Keratinocyte (primary cell): Measurements from ENCODE around the gene CBX2. TPM values are rescaled to one million over a fixed set of nuclear protein-coding genes. Genes with fewer than 3 reads are reported as not detected.

Experiments
- DNase-seq: peaks from one replicate; pipeline ENCODE4 v3.0.0-alpha.2; 2011; ENCODE audit warnings: low read depth, missing footprints, low spot score
- FAIRE-seq: peaks from 2 replicates; lab custom pipeline; 2011; peaks lifted over from hg19 to GRCh38; lab: Jason Lieb, UNC
- H2AFZ ChIP-seq: 2 replicates; pipeline ENCODE4 v1.6.0; 2012; ENCODE audit warnings: low read length, control low read depth, inconsistent platforms; ENCODE audit not compliant: control insufficient read depth
- H3K27ac ChIP-seq: 2 replicates; pipeline ENCODE4 v1.5.1; 2011; ENCODE audit warnings: low read length; ENCODE audit not compliant: control insufficient read depth, insufficient read depth
- H3K27me3 ChIP-seq: 3 replicates; pipeline ENCODE4 v1.6.0; 2011; ENCODE audit warnings: low read length; ENCODE audit not compliant: control insufficient read depth, insufficient read depth; ENCODE audit errors: extremely low read depth
- H3K36me3 ChIP-seq, 2 experiments: 2 replicates in 1 of 2; 3 replicates in 1 of 2; pipeline ENCODE4 v1.5.1; 2011; ENCODE audit warnings: low read length in 2 of 2, mild to moderate bottlenecking in 1 of 2; ENCODE audit not compliant: control insufficient read depth in 2 of 2, insufficient read depth in 2 of 2; ENCODE audit errors: extremely low read depth in 1 of 2
- H3K4me1 ChIP-seq: 3 replicates; pipeline ENCODE4 v1.5.1; 2011; ENCODE audit warnings: low read length; ENCODE audit not compliant: control insufficient read depth, insufficient read depth; ENCODE audit errors: extremely low read depth
- H3K4me2 ChIP-seq: 3 replicates; pipeline ENCODE4 v1.6.0; 2011; ENCODE audit warnings: low read depth, low read length; ENCODE audit not compliant: control insufficient read depth, insufficient read depth; ENCODE audit errors: extremely low read depth
- H3K4me3 ChIP-seq, 3 experiments: fragments of 200-600 bp in 1 of 3; sonication (generic) in 1 of 3; 2 replicates in 2 of 3; 3 replicates in 1 of 3; pipeline ENCODE4 v1.5.1; 2011 to 2016; ENCODE audit warnings: low read length in 3 of 3, mild to moderate bottlenecking in 3 of 3, control low read depth in 2 of 3, inconsistent platforms in 1 of 3, low read depth in 1 of 3, mixed read lengths in 1 of 3, mixed run types in 1 of 3, moderate library complexity in 1 of 3; ENCODE audit not compliant: control insufficient read depth in 2 of 3, insufficient read depth in 2 of 3; ENCODE audit errors: extremely low read depth in 1 of 3
- H3K79me2 ChIP-seq: 2 replicates; pipeline ENCODE4 v1.6.0; 2012; ENCODE audit warnings: low read length; ENCODE audit not compliant: control insufficient read depth, insufficient read depth
- H3K9ac ChIP-seq: 3 replicates; pipeline ENCODE4 v1.6.0; 2011; ENCODE audit warnings: low read length; ENCODE audit not compliant: control insufficient read depth, insufficient read depth; ENCODE audit errors: extremely low read depth
- H3K9me1 ChIP-seq: 3 replicates; pipeline ENCODE4 v1.6.0; 2011; ENCODE audit warnings: low read length; ENCODE audit not compliant: control insufficient read depth, insufficient read depth; ENCODE audit errors: extremely low read depth
- H3K9me3 ChIP-seq: 2 replicates; pipeline ENCODE4 v1.5.1; 2012; ENCODE audit warnings: low read depth, low read length; ENCODE audit not compliant: control insufficient read depth
- H4K20me1 ChIP-seq: 3 replicates; pipeline ENCODE4 v1.6.0; 2011; ENCODE audit warnings: low read length; ENCODE audit not compliant: control insufficient read depth, insufficient read depth; ENCODE audit errors: extremely low read depth
- CTCF ChIP-seq, 3 experiments: IDR thresholded peaks in 1 of 3; conservative IDR thresholded peaks in 1 of 3; optimal IDR thresholded peaks in 1 of 3; 2 replicates in 2 of 3; 3 replicates in 1 of 3; pipeline versions ENCODE3 to v1.5.1; 2011; ENCODE audit warnings: low read length in 3 of 3, mild to moderate bottlenecking in 3 of 3, moderate library complexity in 2 of 3, control low read depth in 1 of 3, inconsistent platforms in 1 of 3; ENCODE audit not compliant: insufficient read depth in 2 of 3; ENCODE audit errors: extremely low read depth in 1 of 3
- EZH2 ChIP-seq: IDR thresholded peaks from one replicate; pipeline ENCODE4 v1.6.1; 2012; ENCODE audit warnings: inconsistent platforms, mild to moderate bottlenecking, low read length, moderate library complexity
- dilution Hi-C: fragments of 300-500 bp; cut with MboI; formaldehyde crosslinking; loops from one replicate; pipeline ENCODE4 v1.7.0; 2020; ENCODE audit warnings: low sequenced_read_pairs; ENCODE audit not compliant: extremely low pct_ligation_motif_present
- polyA plus RNA-seq, 5 experiments: library from polyadenylated mRNA; depleted of rRNA in 3 of 5; stranded (reverse) in 3 of 5; stranded (forward) in 1 of 5; unstranded in 1 of 5; fragments of >200 nt; gene quantifications; 1 replicate in 1 of 5; 2 replicates in 3 of 5; 3 replicates in 1 of 5; pipeline versions ENCODE4 v1.2.1 to v1.2.3, GENCODE V29; 2011 to 2012; ENCODE audit warnings: missing spikeins in 2 of 5, low read depth in 1 of 5, low replicate concordance in 1 of 5

Gene CBX2
- polyA plus RNA-seq, 1 donor (not counting 4 experiments of a cell fraction or from before 2014, with no cell fraction given), result 1.7 TPM

- Histone ChIP-seq H3K27me3 (peaks cover 58% of the 10 kb centered on the region), H3K4me1 (no peaks in the 10 kb centered on the region), H4K20me1 (no peaks in the 10 kb centered on the region), H2AFZ (no peak overlapping the region), H3K27ac (no peak overlapping the region), H3K4me3 (no peak overlapping the region), H3K9ac (no peak overlapping the region), H3K4me2 (no peak overlapping the region), H3K9me1 (no peaks in the 10 kb centered on the region), H3K79me2 (no peaks in the 10 kb centered on the region), H3K9me3 (no peaks in the 10 kb centered on the region), H3K36me3 (no peaks in the 10 kb centered on the region)
- DNase-seq, result no peak
- dilution Hi-C loops, result no loop called here
- FAIRE-seq, result no peak
- TF ChIP-seq CTCF (optimal IDR thresholded peaks at IDR 0.05 in 1 of 3, IDR thresholded peaks at IDR 0.05 in 1 of 3, conservative IDR thresholded peaks at IDR 0.05 in 1 of 3; ENCODE audit: extremely low read depth in 1 of 3, insufficient read depth in 2 of 3, low read length in 3 of 3) (peak; percentile 64 to 89 (median 76)), EZH2 (no peak)
Measured at GRCh38 chr17:79741751-79742588, 36.0 kb upstream of the CBX2 start.

- Histone ChIP-seq H3K4me2 (no peak overlapping the region), H4K20me1 (no peaks in the 10 kb centered on the region), H3K36me3 (no peaks in the 10 kb centered on the region), H3K4me3 (no peak overlapping the region), H3K9ac (no peak overlapping the region), H3K79me2 (no peaks in the 10 kb centered on the region), H3K9me1 (no peaks in the 10 kb centered on the region), H3K27ac (no peak overlapping the region), H2AFZ (no peak overlapping the region), H3K4me1 (no peaks in the 10 kb centered on the region), H3K9me3 (no peaks in the 10 kb centered on the region), H3K27me3 (peaks cover 63% of the 10 kb centered on the region)
- TF ChIP-seq EZH2, result no peak
- DNase-seq (no peak), FAIRE-seq (no peak)
- dilution Hi-C loops, result no loop called here
Measured at GRCh38 chr17:79742589-79742918, 35.4 kb upstream of the CBX2 start.
